Upper lobe of left lung (tissue), 6 donors: ENCODE measurements around the gene EDN2. TPM values are rescaled to one million over a fixed set of nuclear protein-coding genes. Genes with fewer than 3 reads are reported as not detected.

Experiments
- ATAC-seq, 2 donors: fragments of 200-7000 bp; cut with Tn5 transposase; one replicate each; pipeline ENCODE4 v1.9.1; 2022; ENCODE audit warnings: mild to moderate bottlenecking in 2 of 2, moderate library complexity in 2 of 2; ENCODE audit not compliant: low FRiP score in 2 of 2
- DNase-seq, 2 donors: peaks; one replicate each; pipeline ENCODE4 v3.0.0-alpha.2; 2019 to 2020
- H3K27ac ChIP-seq, 4 donors: fragments of 200-600 bp; sonication (generic); one replicate each; pipeline ENCODE4 v1.5.1; 2016 to 2019
- H3K27me3 ChIP-seq, 4 donors: fragments of 200-600 bp; sonication (generic); one replicate each; pipeline ENCODE4 v1.5.1; 2017 to 2019
- H3K36me3 ChIP-seq, 4 donors: fragments of 200-600 bp; sonication (generic); one replicate each; pipeline ENCODE4 v1.5.1; 2016 to 2019
- H3K4me1 ChIP-seq, 4 donors: fragments of 200-600 bp; sonication (generic); one replicate each; pipeline ENCODE4 v1.5.1; 2018 to 2019
- H3K4me3 ChIP-seq, 4 donors: fragments of 200-600 bp; sonication (generic); one replicate each; pipeline ENCODE4 v1.5.1; 2017 to 2019; ENCODE audit warnings: mild to moderate bottlenecking in 2 of 4, moderate library complexity in 1 of 4
- H3K9me3 ChIP-seq, 4 donors: fragments of 200-600 bp; sonication (generic); one replicate each; pipeline ENCODE4 v1.5.1; 2018 to 2019
- EP300 ChIP-seq, 4 donors: sonication (generic); formaldehyde crosslinking; IDR thresholded peaks; one replicate each; pipeline ENCODE4 v1.5.1; 2017; ENCODE audit warnings: antibody characterized with exemption in 4 of 4, control low read depth in 2 of 4
- POLR2A ChIP-seq, 4 donors: fragments of 450-650 bp; IDR thresholded peaks; one replicate each; pipeline ENCODE4 v1.5.1; 2016 to 2017; ENCODE audit warnings: antibody characterized with exemption in 4 of 4, mild to moderate bottlenecking in 2 of 4
- POLR2AphosphoS5 ChIP-seq, 2 donors: sonication (generic); formaldehyde crosslinking; IDR thresholded peaks; one replicate each; pipeline ENCODE4 v1.5.1; 2017; ENCODE audit warnings: antibody characterized with exemption in 2 of 2
- WGBS, 2 donors: methylation state at CpG; one replicate each; pipeline ENCODE4 v1.1.5; 2017 to 2018; 5-methylcytosine and 5-hydroxymethylcytosine counted together
- total RNA-seq, 6 donors: library from RNA; depleted of rRNA in 4 of 6; stranded (reverse); fragments of >200 nt in 4 of 6; gene quantifications; one replicate each; pipeline versions ENCODE4 v1.1.0 to v1.2.1, GENCODE V29; 2016 to 2021
- TF ChIP-seq, protein P1 (sequence below), 6 experiments: fragments of 450-650 bp in 4 of 6; fragments of 200-600 bp in 2 of 6; sonication (generic) in 2 of 6; IDR thresholded peaks; one replicate each; pipeline ENCODE4 v1.5.1; 2016 to 2019; ENCODE audit warnings: antibody characterized with exemption in 6 of 6
- donor health status: DM: no; HTN: no; CAD: no; lungs with moderate emphysema.
- donor health status: DM: no; HTN: yes; CAD: no; lungs with severe emphysema.

The EDN2 gene
- total RNA-seq, 6 donors from 2014 or later, result 0.49 to 4.0 (median 0.77) TPM; not detected in 3

DNA sequence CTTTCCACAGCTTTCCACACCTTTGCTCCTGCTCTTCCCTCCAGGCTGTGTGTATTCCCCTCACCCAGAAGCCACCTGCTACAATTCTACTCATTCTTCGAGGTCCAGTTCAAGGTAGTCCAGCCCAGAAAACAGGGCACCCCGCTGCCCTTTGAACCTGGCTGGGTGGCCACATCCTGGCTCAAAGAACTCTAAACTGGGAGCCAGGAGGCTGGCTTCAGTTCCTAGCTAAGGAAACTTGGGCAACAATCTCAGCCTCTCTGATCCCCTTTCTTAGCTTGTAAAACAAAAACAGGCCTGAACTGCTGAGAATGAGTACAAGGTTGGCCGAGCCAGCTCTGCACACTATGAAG, 4.7 kb downstream of the EDN2 start:
- Histone ChIP-seq H3K27me3 (no peaks in the 10 kb centered on the region), H3K9me3 (no peaks in the 10 kb centered on the region), H3K4me1 (peaks cover 31 to 55% (median 48%) of the 10 kb centered on the region in 4 donors), H3K36me3 (no peaks in the 10 kb centered on the region), H3K4me3 (no peak overlapping the region), H3K27ac (no peak overlapping the region)
- no peak for TF ChIP-seq EP300 (IDR thresholded peaks at IDR 0.05)
- TF ChIP-seq, protein P1, sequence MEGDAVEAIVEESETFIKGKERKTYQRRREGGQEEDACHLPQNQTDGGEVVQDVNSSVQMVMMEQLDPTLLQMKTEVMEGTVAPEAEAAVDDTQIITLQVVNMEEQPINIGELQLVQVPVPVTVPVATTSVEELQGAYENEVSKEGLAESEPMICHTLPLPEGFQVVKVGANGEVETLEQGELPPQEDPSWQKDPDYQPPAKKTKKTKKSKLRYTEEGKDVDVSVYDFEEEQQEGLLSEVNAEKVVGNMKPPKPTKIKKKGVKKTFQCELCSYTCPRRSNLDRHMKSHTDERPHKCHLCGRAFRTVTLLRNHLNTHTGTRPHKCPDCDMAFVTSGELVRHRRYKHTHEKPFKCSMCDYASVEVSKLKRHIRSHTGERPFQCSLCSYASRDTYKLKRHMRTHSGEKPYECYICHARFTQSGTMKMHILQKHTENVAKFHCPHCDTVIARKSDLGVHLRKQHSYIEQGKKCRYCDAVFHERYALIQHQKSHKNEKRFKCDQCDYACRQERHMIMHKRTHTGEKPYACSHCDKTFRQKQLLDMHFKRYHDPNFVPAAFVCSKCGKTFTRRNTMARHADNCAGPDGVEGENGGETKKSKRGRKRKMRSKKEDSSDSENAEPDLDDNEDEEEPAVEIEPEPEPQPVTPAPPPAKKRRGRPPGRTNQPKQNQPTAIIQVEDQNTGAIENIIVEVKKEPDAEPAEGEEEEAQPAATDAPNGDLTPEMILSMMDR (IDR thresholded peaks at IDR 0.05), result no peak
- ATAC-seq (no peak), DNase-seq (no peak)
- 84 to 90% methylated on average over 3 of the region's 3 CpGs for WGBS, 2 donors

DNA sequence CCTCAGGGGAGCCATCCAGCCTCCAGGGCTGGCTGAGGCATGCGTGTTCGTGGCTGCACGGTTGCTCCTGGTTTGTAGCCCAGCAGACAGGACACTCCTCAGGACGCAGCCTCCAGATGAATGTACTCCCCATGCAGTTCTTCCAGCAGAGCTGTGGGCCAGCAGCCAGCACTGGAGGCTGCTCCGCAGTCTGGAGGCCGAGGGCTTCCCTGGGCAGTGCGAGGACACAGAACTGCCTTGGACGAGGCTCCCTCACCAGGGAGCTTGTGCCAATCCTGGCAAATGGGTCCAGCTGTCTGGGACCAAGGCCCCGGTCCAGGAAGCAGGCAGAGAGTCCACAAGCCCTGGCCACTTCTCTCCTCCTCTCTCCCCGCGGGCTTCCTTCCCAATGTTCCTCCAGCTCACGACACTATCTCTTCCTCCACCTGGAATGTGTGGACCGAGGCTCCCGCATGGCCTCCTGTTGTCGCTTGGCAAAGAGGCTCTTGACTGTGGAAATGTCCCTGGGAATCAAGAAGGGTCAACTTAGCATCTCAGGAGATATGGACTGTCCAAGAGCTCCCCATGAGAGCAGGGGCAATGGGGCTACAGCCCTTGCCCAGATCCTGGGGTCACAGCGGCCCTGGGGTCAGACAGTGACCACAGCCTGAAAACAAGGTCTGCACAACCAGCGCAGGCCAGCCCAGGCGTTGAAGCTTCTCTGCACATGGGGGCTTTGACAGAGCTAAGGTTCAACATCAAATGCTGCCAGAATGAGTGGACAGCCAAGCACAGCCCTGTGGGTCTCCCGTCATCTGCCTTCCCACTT, 5.3 kb downstream of the EDN2 start:
- DNase-seq (peak in 1 of 2 donors; percentile 81), ATAC-seq (peak in 1 of 2 donors; percentile 67)
- Histone ChIP-seq H3K27me3 (no peaks in the 10 kb centered on the region), H3K9me3 (no peaks in the 10 kb centered on the region), H3K4me3 (no peak overlapping the region), H3K27ac (no peak overlapping the region), H3K36me3 (no peaks in the 10 kb centered on the region), H3K4me1 (peaks cover 31 to 55% (median 48%) of the 10 kb centered on the region in 4 donors)
- WGBS, 2 donors, result 85 to 86% methylated on average over 8 to 19 of the region's 19 CpGs
- TF ChIP-seq POLR2A (IDR thresholded peaks at IDR 0.05) (no peak), EP300 (IDR thresholded peaks at IDR 0.05) (no peak), POLR2AphosphoS5 (IDR thresholded peaks at IDR 0.05) (no peak)
- TF ChIP-seq, protein P1 (IDR thresholded peaks at IDR 0.05), result no peak

GRCh38 chr1:41478118-41478748, 6.2 kb downstream of the EDN2 start:
- DNase-seq, result no peak

DNA sequence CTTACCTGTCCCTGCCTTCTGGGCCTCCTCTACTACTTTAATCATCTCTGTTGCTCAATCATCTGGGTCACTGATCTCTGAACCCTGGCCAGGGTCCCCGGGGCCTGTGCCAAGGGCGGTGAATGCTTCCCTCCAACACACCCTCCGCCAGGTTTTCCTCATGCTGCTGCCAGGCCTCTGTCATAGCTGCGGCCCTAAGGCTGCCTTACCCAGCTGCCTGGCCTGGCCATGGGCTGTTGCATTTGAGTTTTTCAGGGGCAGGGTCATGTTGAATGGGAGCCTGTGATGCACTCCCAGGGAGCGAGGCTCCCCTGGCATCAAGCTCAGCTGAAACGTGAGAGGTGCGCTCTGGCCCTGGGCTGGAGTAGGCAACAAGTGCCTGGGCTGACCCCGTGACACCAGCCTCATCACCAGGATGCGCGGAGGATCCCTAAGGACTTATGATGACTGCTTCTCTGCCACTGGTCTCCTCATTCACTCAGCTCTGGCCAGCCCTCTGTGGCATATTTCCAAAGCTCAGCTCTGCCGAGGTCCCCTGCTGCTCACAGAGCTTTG, 7.6 kb downstream of the EDN2 start:
- H3K9me3 ChIP-seq, result no peaks in the 10 kb centered on the region
- TF ChIP-seq POLR2AphosphoS5 (IDR thresholded peaks at IDR 0.05) (no peak), EP300 (IDR thresholded peaks at IDR 0.05) (no peak), POLR2A (IDR thresholded peaks at IDR 0.05) (no peak)
- TF ChIP-seq, protein P1 (IDR thresholded peaks at IDR 0.05), result no peak
- no peaks in the 10 kb centered on the region for H3K36me3 ChIP-seq
- 66 to 78% methylated on average over 11 of the region's 11 CpGs for WGBS, 2 donors
- H3K27me3 ChIP-seq, result no peaks in the 10 kb centered on the region
- ATAC-seq (no peak), DNase-seq (peak in 1 of 2 donors; percentile 63)
- peak overlapping the region in 2 of 4 donors; percentile 27 to 43 for H3K27ac ChIP-seq
- peaks cover 30 to 39% (median 33%) of the 10 kb centered on the region in 4 donors for H3K4me1 ChIP-seq
- H3K4me3 ChIP-seq, result no peak overlapping the region

More at GRCh38 chr1:41478118-41478748, 6.2 kb downstream of the EDN2 start:
- Histone ChIP-seq H3K4me1 (peaks cover 32 to 51% (median 44%) of the 10 kb centered on the region in 4 donors), H3K27me3 (no peaks in the 10 kb centered on the region), H3K27ac (no peak overlapping the region), H3K36me3 (no peaks in the 10 kb centered on the region), H3K9me3 (no peaks in the 10 kb centered on the region), H3K4me3 (no peak overlapping the region)
- WGBS, 2 donors, result 80 to 91% methylated on average over 12 of the region's 12 CpGs
- ATAC-seq, result no peak
- TF ChIP-seq POLR2AphosphoS5 (IDR thresholded peaks at IDR 0.05), result no peak
- TF ChIP-seq, protein P1 (IDR thresholded peaks at IDR 0.05), result no peak
- TF ChIP-seq EP300 (IDR thresholded peaks at IDR 0.05), result no peak
- TF ChIP-seq POLR2A (IDR thresholded peaks at IDR 0.05), result no peak
